HG03571 (cell line): ENCODE measurements around the gene POT1.
"Not testable (repeated sequence)": the region's sequence is repeated elsewhere in the genome, so short reads cannot be mapped to it uniquely, and the experiment has no call there.

Experiments used
- ATAC-seq: cut with Tn5 transposase; IDR thresholded peaks from one replicate; pipeline ENCODE4 v1.9.1; 2021; ENCODE audit not compliant: unreplicated experiment

Gene POT1, protein sequence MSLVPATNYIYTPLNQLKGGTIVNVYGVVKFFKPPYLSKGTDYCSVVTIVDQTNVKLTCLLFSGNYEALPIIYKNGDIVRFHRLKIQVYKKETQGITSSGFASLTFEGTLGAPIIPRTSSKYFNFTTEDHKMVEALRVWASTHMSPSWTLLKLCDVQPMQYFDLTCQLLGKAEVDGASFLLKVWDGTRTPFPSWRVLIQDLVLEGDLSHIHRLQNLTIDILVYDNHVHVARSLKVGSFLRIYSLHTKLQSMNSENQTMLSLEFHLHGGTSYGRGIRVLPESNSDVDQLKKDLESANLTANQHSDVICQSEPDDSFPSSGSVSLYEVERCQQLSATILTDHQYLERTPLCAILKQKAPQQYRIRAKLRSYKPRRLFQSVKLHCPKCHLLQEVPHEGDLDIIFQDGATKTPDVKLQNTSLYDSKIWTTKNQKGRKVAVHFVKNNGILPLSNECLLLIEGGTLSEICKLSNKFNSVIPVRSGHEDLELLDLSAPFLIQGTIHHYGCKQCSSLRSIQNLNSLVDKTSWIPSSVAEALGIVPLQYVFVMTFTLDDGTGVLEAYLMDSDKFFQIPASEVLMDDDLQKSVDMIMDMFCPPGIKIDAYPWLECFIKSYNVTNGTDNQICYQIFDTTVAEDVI

GRCh38 chr7:124929467-124930172 is at the start of gene POT1:
Gene POT1, minus strand, starts transcription at chr7:124929825. Its CDS starts 32,652 bp downstream, at chr7:124897173.
- peak; percentile 100 for ATAC-seq

DNA sequence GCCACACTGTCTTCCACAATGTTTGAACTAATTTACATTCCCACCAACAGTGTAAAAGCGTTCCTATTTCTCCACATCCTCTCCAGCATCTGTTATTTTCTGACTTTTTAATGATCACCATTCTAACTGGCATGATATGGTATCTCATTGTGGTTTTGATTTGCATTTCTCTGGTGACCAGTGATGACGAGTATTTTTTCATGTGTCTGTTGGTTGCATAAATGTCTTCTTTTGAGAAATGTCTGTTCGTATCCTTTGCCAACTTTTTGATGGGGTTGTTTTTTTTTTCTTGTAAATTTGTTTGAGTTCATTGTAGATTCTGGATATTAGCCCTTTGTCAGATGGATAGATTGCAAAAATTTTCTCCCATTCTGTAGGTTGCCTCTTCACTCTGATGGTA is 45.5 kb upstream of the POT1 start:
- ATAC-seq, result not testable (repeated sequence)

GRCh38 chr7:124965553-124965952 is 35.9 kb upstream of the POT1 start:
- no peak for ATAC-seq

- ATAC-seq, result no peak
These were observed 30.1 kb upstream of the POT1 start for GRCh38 chr7:124959676-124960075.

DNA sequence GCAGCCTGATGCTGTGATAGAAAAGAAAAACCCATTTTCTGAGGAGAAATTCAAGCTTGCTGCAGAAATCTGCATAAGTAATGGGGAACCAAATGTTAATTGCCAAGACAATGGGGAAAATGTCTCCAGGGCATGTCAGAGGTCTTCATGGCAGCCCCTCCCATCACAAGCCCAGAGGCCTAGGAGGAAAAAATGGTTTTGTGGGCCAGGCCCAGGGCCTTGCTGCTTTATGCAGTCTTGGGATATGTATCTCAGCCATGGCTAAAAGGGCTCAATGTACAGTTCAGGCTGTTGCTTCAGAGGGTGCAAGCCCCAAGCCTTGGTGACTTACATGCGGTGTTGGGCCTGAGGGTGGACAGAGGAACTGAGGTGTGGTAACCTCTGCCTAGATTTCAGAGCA is 28.3 kb upstream of the POT1 start:
- not testable (repeated sequence) for ATAC-seq

GRCh38 chr7:124956160-124956559 is 26.5 kb upstream of the POT1 start:
- ATAC-seq, result no peak

GRCh38 chr7:124954790-124955189 is 25.2 kb upstream of the POT1 start:
- no peak for ATAC-seq

DNA sequence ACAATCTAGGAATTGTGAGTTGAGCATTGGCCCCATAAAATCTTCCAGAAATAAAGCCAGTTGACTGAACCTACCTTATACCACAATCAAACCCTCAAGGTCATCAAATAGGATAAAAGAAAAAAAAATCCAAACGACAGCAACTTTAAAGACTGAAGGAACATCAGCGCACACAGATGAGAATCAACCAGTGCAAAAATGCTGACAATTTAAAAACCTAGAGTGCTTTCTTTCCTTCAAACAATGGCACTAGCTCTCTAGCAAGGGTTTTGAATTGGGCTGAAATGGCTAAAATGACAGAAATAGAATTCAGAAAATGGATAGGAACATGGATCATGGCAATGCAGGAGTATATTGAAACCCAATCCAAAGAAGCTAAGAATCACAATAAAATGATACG is 16.1 kb upstream of the POT1 start:
- ATAC-seq, result no peak

DNA sequence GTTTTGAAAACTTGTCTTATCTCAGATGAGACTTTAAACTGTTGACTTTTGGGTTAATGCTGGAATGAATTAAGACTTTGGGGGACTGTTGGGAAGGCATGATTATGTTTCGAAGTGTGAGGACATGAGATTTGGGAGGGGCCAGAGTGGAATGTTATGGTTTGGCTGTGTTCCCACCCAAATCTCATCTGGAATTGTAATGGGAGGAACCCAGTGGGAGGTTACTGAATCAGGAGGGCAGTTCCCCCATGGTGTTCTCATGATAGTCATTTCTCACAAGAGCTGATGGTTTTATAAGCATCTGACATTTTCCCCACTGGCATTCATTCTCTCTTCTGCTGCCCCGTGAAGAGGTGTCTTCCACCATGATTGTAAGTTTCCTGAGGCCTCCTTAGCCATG is 13.8 kb upstream of the POT1 start:
- ATAC-seq, result no peak

DNA sequence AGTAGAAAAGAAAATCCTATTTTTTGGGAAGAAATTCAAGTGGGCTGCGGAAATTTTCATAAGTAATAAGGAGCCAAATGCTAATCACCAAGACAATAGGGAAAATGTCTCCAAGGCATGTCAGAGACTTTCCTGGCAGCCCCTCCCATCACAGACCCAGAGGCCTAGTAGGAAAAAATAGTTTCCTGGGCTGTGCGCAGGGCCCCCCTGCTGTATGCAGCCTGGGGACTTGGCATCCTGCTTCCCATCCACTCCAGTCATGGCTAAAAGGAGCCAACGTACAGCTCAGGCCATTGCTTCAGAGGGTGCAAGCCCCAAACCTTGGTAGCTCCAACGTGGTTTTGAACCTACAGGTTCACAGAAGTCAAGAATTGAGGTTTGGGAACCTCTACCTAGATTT is 12.8 kb upstream of the POT1 start:
- ATAC-seq, result no peak

GRCh38 chr7:124940306-124940705 is 10.7 kb upstream of the POT1 start:
- ATAC-seq, result no peak

DNA sequence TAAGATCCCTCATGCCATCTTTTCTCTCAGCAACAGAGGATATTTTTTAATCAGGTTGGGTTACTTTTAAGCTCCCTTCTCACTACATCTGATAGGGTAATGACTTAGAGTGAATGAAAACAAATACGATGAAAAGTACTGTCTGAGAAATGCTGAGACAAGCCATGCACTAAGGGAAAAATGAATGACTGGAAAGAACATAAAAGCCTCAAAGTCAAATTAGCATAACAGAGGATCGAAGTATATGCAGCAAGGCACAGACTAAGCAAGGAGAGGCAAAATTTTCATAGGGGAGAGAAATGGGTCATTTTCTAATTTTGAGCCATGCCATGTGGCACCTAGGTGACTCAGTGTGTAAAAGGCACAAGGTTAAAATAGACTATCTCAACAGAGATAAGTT is 8.5 kb upstream of the POT1 start:
- ATAC-seq, result no peak

GRCh38 chr7:124937076-124937475 is 7.5 kb upstream of the POT1 start:
- no peak for ATAC-seq

DNA sequence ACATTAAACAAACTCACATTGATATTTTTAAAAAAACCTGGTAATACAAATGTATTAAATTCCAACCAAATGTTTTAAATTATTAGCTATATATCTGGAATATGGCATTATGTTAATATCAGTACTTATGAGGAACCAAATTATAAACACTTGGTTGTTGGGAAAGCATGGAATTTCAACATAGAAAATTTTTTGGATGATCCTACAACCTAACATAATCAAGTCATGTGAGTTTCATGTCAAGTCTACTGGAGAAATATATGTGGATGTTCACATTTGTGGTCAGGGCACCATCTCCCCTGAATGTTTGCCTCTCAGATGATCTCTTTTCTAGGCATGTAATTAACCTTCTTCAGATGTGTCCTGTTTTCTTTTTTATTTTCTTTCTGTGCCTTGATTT is 5.2 kb upstream of the POT1 start:
- no peak for ATAC-seq

GRCh38 chr7:124930655-124931597 is 1.3 kb upstream of the POT1 start:
- no peak for ATAC-seq

GRCh38 chr7:124930173-124930623 is 573 bp upstream of the POT1 start:
- ATAC-seq, result no peak

DNA sequence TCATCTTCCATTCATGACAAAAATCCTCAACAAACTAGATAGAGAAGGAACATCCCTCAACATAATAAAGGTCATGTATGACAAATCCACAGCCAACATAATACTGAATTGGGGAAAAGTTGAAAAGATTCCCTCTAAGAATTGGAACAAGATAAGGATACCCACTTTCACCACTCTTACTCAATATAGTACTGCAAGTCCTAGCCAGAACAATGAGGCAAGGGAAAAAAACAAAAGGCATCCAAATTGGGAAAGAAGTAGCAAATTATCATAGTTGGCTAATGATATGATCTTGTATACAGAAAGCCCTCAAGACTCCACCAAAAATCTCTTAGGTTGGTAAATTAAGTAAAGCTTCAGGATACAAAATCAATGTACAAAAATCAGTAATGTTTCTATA is 4.7 kb downstream of the POT1 start:
- ATAC-seq, result no peak

- no peak for ATAC-seq
These were observed 7.4 kb downstream of the POT1 start for GRCh38 chr7:124922200-124922599.

- ATAC-seq, result no peak
These were observed 9.8 kb downstream of the POT1 start for GRCh38 chr7:124919841-124920240.

DNA sequence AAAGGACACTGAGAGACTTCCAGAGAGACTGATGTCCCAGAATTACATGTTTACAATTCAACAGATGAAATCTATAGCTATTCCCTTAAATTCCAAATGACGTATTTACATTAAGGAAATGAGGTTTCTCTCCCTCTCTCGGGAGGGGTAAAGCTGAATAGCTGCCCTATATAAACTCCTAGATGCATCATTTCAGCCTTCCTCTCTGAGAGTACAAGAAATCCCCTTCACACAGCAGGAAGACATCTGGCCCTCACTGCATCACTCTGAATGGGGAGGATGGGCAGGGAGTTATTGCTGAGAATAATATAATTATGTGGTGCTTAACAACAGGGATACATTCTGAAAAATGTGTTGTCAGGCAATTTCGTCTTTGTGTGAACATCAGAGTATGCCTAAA is 11.0 kb downstream of the POT1 start:
- ATAC-seq, result no peak

DNA sequence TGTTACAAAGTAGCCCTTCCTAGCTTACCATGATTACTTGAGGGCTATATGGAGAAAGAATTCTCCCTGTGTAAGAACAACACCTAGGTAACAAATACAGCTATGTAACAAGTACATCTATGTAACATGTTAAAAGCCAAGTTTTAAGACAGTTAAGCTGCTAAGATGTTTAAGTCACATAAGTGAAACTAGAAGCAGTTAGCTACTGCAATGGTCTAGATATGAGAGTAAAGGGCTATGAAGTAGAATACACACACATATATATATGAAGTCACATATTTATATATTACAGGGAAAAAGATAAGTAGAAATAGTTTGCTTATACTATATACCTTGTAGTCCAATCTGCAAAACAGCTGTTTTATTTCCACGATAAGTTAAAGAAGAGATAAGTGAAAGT is 14.4 kb downstream of the POT1 start:
- ATAC-seq, result no peak
